ENCODE data around the gene CDKN2AIPNL.

DNA sequence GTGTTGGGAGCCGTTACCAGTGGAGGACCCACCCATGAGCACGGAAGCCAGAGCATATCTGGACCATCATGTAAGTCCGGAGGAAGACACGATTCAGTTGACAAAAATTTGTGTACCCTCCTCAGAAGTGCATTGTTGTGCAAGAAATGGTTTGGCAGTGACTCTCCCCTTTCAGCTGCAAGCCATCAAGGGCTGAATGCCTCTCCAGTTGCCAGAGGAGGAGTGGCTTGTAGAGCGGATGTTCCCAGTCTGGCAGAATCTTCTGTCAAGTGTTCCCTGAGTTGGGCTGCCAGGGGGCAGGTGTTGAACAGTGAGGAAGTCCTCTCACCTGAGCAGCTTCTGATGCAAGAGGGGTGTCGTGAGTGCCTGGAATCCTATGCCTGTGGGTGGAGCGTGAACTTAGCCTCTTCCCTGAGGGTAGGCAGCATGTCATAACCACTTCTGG, 27.6 kb upstream of the CDKN2AIPNL start:
- TF ChIP-seq, protein P1, sequence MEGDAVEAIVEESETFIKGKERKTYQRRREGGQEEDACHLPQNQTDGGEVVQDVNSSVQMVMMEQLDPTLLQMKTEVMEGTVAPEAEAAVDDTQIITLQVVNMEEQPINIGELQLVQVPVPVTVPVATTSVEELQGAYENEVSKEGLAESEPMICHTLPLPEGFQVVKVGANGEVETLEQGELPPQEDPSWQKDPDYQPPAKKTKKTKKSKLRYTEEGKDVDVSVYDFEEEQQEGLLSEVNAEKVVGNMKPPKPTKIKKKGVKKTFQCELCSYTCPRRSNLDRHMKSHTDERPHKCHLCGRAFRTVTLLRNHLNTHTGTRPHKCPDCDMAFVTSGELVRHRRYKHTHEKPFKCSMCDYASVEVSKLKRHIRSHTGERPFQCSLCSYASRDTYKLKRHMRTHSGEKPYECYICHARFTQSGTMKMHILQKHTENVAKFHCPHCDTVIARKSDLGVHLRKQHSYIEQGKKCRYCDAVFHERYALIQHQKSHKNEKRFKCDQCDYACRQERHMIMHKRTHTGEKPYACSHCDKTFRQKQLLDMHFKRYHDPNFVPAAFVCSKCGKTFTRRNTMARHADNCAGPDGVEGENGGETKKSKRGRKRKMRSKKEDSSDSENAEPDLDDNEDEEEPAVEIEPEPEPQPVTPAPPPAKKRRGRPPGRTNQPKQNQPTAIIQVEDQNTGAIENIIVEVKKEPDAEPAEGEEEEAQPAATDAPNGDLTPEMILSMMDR (IDR thresholded peaks at IDR 0.05), result peak in 1 of 4 experiments; percentile 17
- TF ChIP-seq POLR2A (IDR thresholded peaks at IDR 0.05), result no peak

Data from uterus (tissue), 2 donors.